ENCODE data around the gene PHACTR1. TPM values are rescaled to one million over a fixed set of nuclear protein-coding genes. Genes with fewer than 3 reads are reported as not detected.

Gene PHACTR1
- total and polyA plus RNA-seq, 9 of the 15 experiments (the other 6 are each of a cell fraction or from before 2014, with no cell fraction given), result 11.5 to 32.6 (median 22.0) TPM

- FAIRE-seq, result no peak
- Histone ChIP-seq H4K20me1 (replicated peaks; ENCODE audit: control insufficient read depth, insufficient read depth, low read length) (no peaks in the 10 kb centered on the region), H3K4me3 (no peak overlapping the region), H2AFZ (ENCODE audit: low read depth, low read length) (no peak overlapping the region), H3K4me1 (replicated peaks in 1 of 2; ENCODE audit: control insufficient read depth in 2 of 2, insufficient read depth in 2 of 2, low read length in 2 of 2) (no peaks in the 10 kb centered on the region), H3K9ac (ENCODE audit: insufficient read depth in 1 of 2, low read depth in 2 of 2, low read length in 2 of 2) (no peak overlapping the region), H3K9me3 (replicated peaks; ENCODE audit: control insufficient read depth, insufficient read depth, low read depth, low read length) (no peaks in the 10 kb centered on the region), H3K9me1 (ENCODE audit: control insufficient read depth, insufficient read depth, low read length) (no peaks in the 10 kb centered on the region), H3K79me2 (ENCODE audit: control insufficient read depth, insufficient read depth, low read length) (no peaks in the 10 kb centered on the region), H3K36me3 (ENCODE audit: control insufficient read depth, insufficient read depth, low read length) (no peaks in the 10 kb centered on the region), H3K27ac (ENCODE audit: extremely low read depth, low read depth, low read length) (no peak overlapping the region), H3K27me3 (ENCODE audit: control insufficient read depth in 2 of 2, insufficient read depth in 2 of 2, low read length in 2 of 2) (peaks cover 16 to 27% of the 10 kb centered on the region in 2 experiments), H3K4me2 (ENCODE audit: insufficient read depth, low read length) (0 out of 2 replicates have a peak overlapping the region, but pooled peaks have one; percentile 26)
- TF ChIP-seq ZFPM2 (CRISPR knock-in tag; IDR thresholded peaks at IDR 0.05) (no peak), LEF1 (IDR thresholded peaks at IDR 0.05) (no peak), TFE3 (CRISPR knock-in tag; IDR thresholded peaks at IDR 0.05) (no peak), E2F3 (CRISPR knock-in tag; IDR thresholded peaks at IDR 0.05) (no peak), HNRNPK (IDR thresholded peaks at IDR 0.05; ENCODE audit: low read depth, low read length, poor library complexity, severe bottlenecking) (no peak), TAF15 (IDR thresholded peaks at IDR 0.05; ENCODE audit: low read depth, low read length) (no peak), ZNF785 (CRISPR knock-in tag; IDR thresholded peaks at IDR 0.05) (no peak), MITF (IDR thresholded peaks at IDR 0.05) (no peak), HOXB6 (CRISPR knock-in tag; IDR thresholded peaks at IDR 0.05; ENCODE audit: borderline replicate concordance) (no peak), CBX5 (IDR thresholded peaks at IDR 0.05; ENCODE audit: borderline replicate concordance, low read depth) (no peak), DACH1 (IDR thresholded peaks at IDR 0.05; ENCODE audit: partially characterized antibody) (no peak), MCM2 (IDR thresholded peaks at IDR 0.05; ENCODE audit: low read depth) (no peak), TGIF2 (CRISPR knock-in tag; IDR thresholded peaks at IDR 0.05) (no peak), TEAD2 (tag; IDR thresholded peaks at IDR 0.05) (no peak), NCOA1 (IDR thresholded peaks at IDR 0.05; ENCODE audit: low read depth) (no peak), PCBP1 (IDR thresholded peaks at IDR 0.05; ENCODE audit: low read depth, low read length, poor library complexity, severe bottlenecking) (no peak), CTBP1 (IDR thresholded peaks at IDR 0.05; ENCODE audit: borderline replicate concordance) (no peak), XRCC3 (IDR thresholded peaks at IDR 0.05) (no peak), TRIM24 (IDR thresholded peaks at IDR 0.05) (no peak), ZNF24 (IDR thresholded peaks at IDR 0.05) (no peak)
- WGBS (ENCODE audit: insufficient coverage, low coverage, missing lambda C conversion rate), result 0% methylated on average over 3 of the region's 6 CpGs
- in situ Hi-C loops (cut with MboI), result no loop called here
- ChIA-PET CTCF (ENCODE audit: low intra/inter-chr PET ratio) (no interaction called here), POLR2A (interaction anchor here (0.5 kb wide), 1 partner anchor 461 kb away, joined by 3 read pairs; no protein-coding TSS in a partner anchor)
- no peak for ATAC-seq
- BruUV-seq (replicated peaks), result no TSS peak
- DNase-seq (ENCODE audit: extremely low read depth in 1 of 4, low spot score in 3 of 4), result no peak
- intact Hi-C loops (cut with micrococcal nuclease), result no loop called here
Measured at GRCh38 chr6:12956991-12957320, 240.4 kb downstream of the PHACTR1 start.
